Measurements from ENCODE around the gene LRP5.

Gene LRP5

DNA sequence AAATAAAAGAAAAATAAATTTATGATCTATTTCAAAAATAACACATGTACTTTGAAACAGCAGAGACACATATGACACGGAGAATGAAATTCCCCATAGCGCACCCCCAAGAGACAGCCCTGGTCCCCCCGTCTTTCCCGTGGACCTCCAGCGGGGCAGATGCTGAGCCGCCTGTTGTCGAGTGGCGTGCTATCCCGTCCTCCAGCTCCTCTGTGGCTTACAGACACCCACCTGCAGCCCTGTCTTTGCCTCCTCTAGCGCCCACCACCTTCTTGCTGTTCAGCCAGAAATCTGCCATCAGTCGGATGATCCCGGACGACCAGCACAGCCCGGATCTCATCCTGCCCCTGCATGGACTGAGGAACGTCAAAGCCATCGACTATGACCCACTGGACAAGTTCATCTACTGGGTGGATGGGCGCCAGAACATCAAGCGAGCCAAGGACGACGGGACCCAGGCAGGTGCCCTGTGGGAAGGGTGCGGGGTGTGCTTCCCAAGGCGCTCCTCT lies 103.7 kb downstream of the LRP5 start:
- Histone ChIP-seq H3K4me3 (IDR thresholded peaks at IDR 0.05; ENCODE audit: insufficient read depth, low read depth, low read length) (no peak overlapping the region), H3K27ac (no peak overlapping the region), H3K4me1 (ENCODE audit: low read depth, poor library complexity, severe bottlenecking) (no peaks in the 10 kb centered on the region), H3K36me3 (ENCODE audit: insufficient read depth) (no peaks in the 10 kb centered on the region), H3K9ac (no peak overlapping the region), H3K4me2 (no peak overlapping the region), H4K20me1 (ENCODE audit: insufficient read depth) (no peaks in the 10 kb centered on the region), H3K79me2 (ENCODE audit: insufficient read depth, low read depth) (no peaks in the 10 kb centered on the region), H2AFZ (ENCODE audit: low read depth) (no peak overlapping the region), H3K27me3 (ENCODE audit: insufficient read depth, low read depth) (no peaks in the 10 kb centered on the region)
- TF ChIP-seq, protein P1, sequence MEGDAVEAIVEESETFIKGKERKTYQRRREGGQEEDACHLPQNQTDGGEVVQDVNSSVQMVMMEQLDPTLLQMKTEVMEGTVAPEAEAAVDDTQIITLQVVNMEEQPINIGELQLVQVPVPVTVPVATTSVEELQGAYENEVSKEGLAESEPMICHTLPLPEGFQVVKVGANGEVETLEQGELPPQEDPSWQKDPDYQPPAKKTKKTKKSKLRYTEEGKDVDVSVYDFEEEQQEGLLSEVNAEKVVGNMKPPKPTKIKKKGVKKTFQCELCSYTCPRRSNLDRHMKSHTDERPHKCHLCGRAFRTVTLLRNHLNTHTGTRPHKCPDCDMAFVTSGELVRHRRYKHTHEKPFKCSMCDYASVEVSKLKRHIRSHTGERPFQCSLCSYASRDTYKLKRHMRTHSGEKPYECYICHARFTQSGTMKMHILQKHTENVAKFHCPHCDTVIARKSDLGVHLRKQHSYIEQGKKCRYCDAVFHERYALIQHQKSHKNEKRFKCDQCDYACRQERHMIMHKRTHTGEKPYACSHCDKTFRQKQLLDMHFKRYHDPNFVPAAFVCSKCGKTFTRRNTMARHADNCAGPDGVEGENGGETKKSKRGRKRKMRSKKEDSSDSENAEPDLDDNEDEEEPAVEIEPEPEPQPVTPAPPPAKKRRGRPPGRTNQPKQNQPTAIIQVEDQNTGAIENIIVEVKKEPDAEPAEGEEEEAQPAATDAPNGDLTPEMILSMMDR (conservative IDR thresholded peaks at IDR 0.05; ENCODE audit: low read depth, low read length), result no peak

DNA sequence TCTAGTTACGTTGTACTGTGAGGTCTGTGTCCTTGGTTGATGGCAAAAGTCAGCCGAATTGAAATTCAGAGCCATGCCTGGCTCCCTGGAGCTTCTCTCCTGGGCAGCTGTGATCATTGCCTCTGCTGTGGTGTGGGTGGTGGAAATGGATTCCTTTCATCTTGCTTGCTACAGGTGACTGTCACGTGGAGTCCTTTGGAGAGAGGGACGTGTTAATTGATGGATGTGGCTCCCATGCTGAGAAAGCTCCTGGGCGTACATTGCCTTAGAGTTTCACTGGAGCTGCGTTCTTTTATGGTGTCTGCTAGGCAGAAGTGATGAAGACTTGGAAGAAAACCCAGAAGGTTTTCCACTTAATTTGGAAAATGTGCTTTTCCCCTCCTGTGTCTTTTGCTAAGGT lies 106.3 kb downstream of the LRP5 start:
- H3K36me3 ChIP-seq (ENCODE audit: insufficient read depth), result no peaks in the 10 kb centered on the region
- H3K79me2 ChIP-seq (ENCODE audit: insufficient read depth, low read depth), result no peaks in the 10 kb centered on the region
- no peak overlapping the region for H3K9ac ChIP-seq
- TF ChIP-seq, protein P1 (conservative IDR thresholded peaks at IDR 0.05; ENCODE audit: low read depth, low read length), result no peak
- H4K20me1 ChIP-seq (ENCODE audit: insufficient read depth), result no peaks in the 10 kb centered on the region
- H3K4me2 ChIP-seq, result no peak overlapping the region
- H3K4me1 ChIP-seq (ENCODE audit: low read depth, poor library complexity, severe bottlenecking), result no peaks in the 10 kb centered on the region
- no peak overlapping the region for H3K4me3 ChIP-seq (IDR thresholded peaks at IDR 0.05; ENCODE audit: insufficient read depth, low read depth, low read length)
- H2AFZ ChIP-seq (ENCODE audit: low read depth), result no peak overlapping the region
- no peaks in the 10 kb centered on the region for H3K27me3 ChIP-seq (ENCODE audit: insufficient read depth, low read depth)
- H3K27ac ChIP-seq, result no peak overlapping the region

DNA sequence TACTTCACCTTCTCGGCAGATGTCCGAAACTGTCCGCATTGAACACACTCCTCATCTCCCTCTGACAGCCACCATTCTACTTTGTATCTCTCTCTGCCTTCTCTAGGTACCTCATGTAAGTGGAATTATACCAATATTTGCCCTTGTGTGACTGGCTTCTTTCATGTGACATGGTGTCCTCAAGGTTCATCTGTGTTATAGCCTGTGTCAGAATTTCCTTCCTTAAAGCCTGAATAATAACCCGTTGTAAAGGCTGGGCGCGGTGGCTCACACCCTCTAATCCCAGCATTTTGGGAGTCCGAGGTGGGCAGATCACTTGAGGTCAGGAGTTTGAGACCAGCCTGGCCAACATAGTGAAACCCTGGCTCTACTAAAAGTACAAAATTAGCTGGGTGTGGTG lies 107.8 kb downstream of the LRP5 start:
- no peak overlapping the region for H3K4me3 ChIP-seq (IDR thresholded peaks at IDR 0.05; ENCODE audit: insufficient read depth, low read depth, low read length)
- H3K36me3 ChIP-seq (ENCODE audit: insufficient read depth), result no peaks in the 10 kb centered on the region
- TF ChIP-seq, protein P1 (conservative IDR thresholded peaks at IDR 0.05; ENCODE audit: low read depth, low read length), result no peak
- H3K79me2 ChIP-seq (ENCODE audit: insufficient read depth, low read depth), result no peaks in the 10 kb centered on the region
- H3K4me2 ChIP-seq, result no peak overlapping the region
- H2AFZ ChIP-seq (ENCODE audit: low read depth), result no peak overlapping the region
- no peaks in the 10 kb centered on the region for H3K4me1 ChIP-seq (ENCODE audit: low read depth, poor library complexity, severe bottlenecking)
- H3K27ac ChIP-seq, result no peak overlapping the region
- no peaks in the 10 kb centered on the region for H4K20me1 ChIP-seq (ENCODE audit: insufficient read depth)
- no peaks in the 10 kb centered on the region for H3K27me3 ChIP-seq (ENCODE audit: insufficient read depth, low read depth)
- no peak overlapping the region for H3K9ac ChIP-seq

DNA sequence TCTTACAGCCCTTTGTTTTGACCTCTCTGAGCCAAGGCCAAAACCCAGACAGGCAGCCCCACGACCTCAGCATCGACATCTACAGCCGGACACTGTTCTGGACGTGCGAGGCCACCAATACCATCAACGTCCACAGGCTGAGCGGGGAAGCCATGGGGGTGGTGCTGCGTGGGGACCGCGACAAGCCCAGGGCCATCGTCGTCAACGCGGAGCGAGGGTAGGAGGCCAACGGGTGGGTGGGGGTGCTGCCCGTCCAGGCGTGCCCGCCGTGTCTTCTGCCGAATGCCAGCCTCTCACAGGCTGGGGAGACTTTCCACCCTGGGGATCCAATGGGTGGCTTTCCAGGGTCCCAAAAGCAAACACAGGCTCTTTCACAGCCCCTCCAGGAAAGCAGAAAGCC lies 111.1 kb downstream of the LRP5 start:
- Histone ChIP-seq H3K79me2 (ENCODE audit: insufficient read depth, low read depth) (no peaks in the 10 kb centered on the region), H3K4me3 (IDR thresholded peaks at IDR 0.05; ENCODE audit: insufficient read depth, low read depth, low read length) (no peak overlapping the region), H2AFZ (ENCODE audit: low read depth) (no peak overlapping the region), H3K36me3 (ENCODE audit: insufficient read depth) (no peaks in the 10 kb centered on the region), H3K27me3 (ENCODE audit: insufficient read depth, low read depth) (no peaks in the 10 kb centered on the region), H4K20me1 (ENCODE audit: insufficient read depth) (no peaks in the 10 kb centered on the region), H3K27ac (no peak overlapping the region), H3K4me1 (ENCODE audit: low read depth, poor library complexity, severe bottlenecking) (no peaks in the 10 kb centered on the region), H3K4me2 (no peak overlapping the region), H3K9ac (no peak overlapping the region)
- TF ChIP-seq, protein P1 (conservative IDR thresholded peaks at IDR 0.05; ENCODE audit: low read depth, low read length), result no peak

Data from KMS-11 (cell line).